Ovary (tissue), 9 donors: Measurements from ENCODE around the gene MOB3A. TPM values are rescaled to one million over a fixed set of nuclear protein-coding genes. Genes with fewer than 3 reads are reported as not detected.

Source experiments
- DNase-seq, 5 donors: peaks; one replicate each; pipeline ENCODE4 v3.0.0-alpha.2; 2019 to 2020
- H3K27ac ChIP-seq, 2 donors: fragments of 200-600 bp; one replicate each; pipeline versions ENCODE4 v1.5.1 to v1.8.0; 2019 to 2022
- H3K27me3 ChIP-seq: fragments of 200-600 bp; one replicate; pipeline ENCODE4 v1.8.0; 2022
- H3K36me3 ChIP-seq: fragments of 200-600 bp; sonication (generic); one replicate; pipeline ENCODE4 v1.5.1; 2019
- H3K4me1 ChIP-seq: one replicate; pipeline ENCODE4 v1.8.1; 2013; ENCODE audit warnings: mild to moderate bottlenecking, moderate library complexity; ENCODE audit not compliant: insufficient read depth
- H3K4me3 ChIP-seq: fragments of 200-600 bp; sonication (generic); one replicate; pipeline ENCODE4 v1.5.1; 2017
- H3K9me3 ChIP-seq, 2 donors: fragments of 200-600 bp in 1 of 2; sonication (generic) in 1 of 2; one replicate each; pipeline versions ENCODE4 v1.5.1 to v1.8.1; 2013 to 2019; ENCODE audit warnings: mild to moderate bottlenecking in 1 of 2, moderate library complexity in 1 of 2
- EP300 ChIP-seq: sonication (generic); formaldehyde crosslinking; IDR thresholded peaks from one replicate; pipeline ENCODE4 v1.6.1; 2017; ENCODE audit warnings: antibody characterized with exemption
- POLR2A ChIP-seq: fragments of 450-650 bp; IDR thresholded peaks from one replicate; pipeline ENCODE4 v1.6.1; 2017; ENCODE audit warnings: antibody characterized with exemption, mild to moderate bottlenecking, moderate library complexity
- WGBS, 3 donors: extraction: QIAGEN DNeasy Blood & Tissue Kit in 1 of 3; methylation state at CpG; one replicate each; pipeline versions ENCODE4 v1.1.5 to v1.1.7; 2013 to 2017; 5-methylcytosine and 5-hydroxymethylcytosine counted together
- intact Hi-C, 4 donors: fragments of 100-400 bp; cut with DNase I; formaldehyde crosslinking; loops; one replicate each; pipeline versions ENCODE4 v1.11.0 to v1.15.1; 2022 to 2023
- polyA plus RNA-seq, 2 donors: library from polyadenylated mRNA; stranded (reverse); fragments of 200-250 nt in 1 of 2; fragments of 350-450 nt in 1 of 2; fragmentation: Illumina TruSeq in 1 of 2; extraction: RNeasy Lipid Tissue Mini Kit (QIAGEN cat#74804) in 1 of 2; gene quantifications; one replicate each; pipeline ENCODE4 v1.2.3, GENCODE V29; 2013 to 2014
- total RNA-seq, 7 donors: library from RNA; depleted of rRNA in 2 of 7; stranded (reverse); fragments of >200 nt in 2 of 7; fragmentation: NEBNext Ultra II Directional in 3 of 7; extraction: Animal tissue kit (Norgen Biotek cat#: 25700) in 3 of 7; gene quantifications; one replicate each; pipeline versions ENCODE4 v1.1.0 to v1.2.4, GENCODE V29; 2016 to 2023
- TF ChIP-seq, protein P1 (sequence below), 3 donors: fragments of 450-650 bp in 2 of 3; fragments of 200-600 bp in 1 of 3; IDR thresholded peaks; one replicate each; pipeline versions ENCODE4 v1.5.1 to v1.8.0; 2016 to 2022; ENCODE audit warnings: antibody characterized with exemption in 3 of 3, mild to moderate bottlenecking in 1 of 3
- donor health status: DM: no; HTN: no; CAD: no; lungs with moderate emphysema.
- donor health status: DM: no; HTN: no; CAD: no.
- donor health status: Bipolar disorder and iron deficiency.
- donor health status: DM: yes; HTN: yes; CAD: no.
- donor health status: DM: no; HTN: no; CAD: no.
- donor health status: DM: yes; HTN: yes; CAD: no.

MOB3A gene
- total and polyA plus RNA-seq, 9 donors = 16.6 to 61.5 (median 44.1) TPM

DNA sequence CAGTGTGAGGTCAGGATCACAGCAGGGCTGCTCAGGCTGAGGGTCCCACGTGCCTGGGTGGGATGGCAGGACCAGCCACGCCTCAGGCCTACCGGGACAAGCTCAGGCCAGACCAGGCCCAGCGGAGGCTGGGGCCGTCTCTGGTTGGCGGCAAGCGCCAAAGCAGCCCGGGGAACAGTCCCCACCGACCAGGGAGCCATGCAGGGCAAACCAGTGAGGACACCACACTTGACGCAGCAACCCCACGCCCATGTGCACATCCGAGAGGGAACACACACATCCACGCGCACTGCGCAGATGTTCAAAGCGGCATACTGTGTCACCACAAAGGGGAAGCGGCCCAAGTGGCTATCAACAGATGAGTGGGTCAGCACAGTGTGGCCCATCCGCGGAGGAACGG lies 15.8 kb upstream of the MOB3A start:
- Histone ChIP-seq H3K9me3 (no peaks in the 10 kb centered on the region), H3K27me3 (no peaks in the 10 kb centered on the region), H3K36me3 (no peaks in the 10 kb centered on the region), H3K4me1 (no peaks in the 10 kb centered on the region), H3K27ac (no peak overlapping the region), H3K4me3 (no peak overlapping the region)
- DNase-seq = no peak
- intact Hi-C loops = no loop called here
- WGBS, 3 donors = 88 to 92% (median 90%) methylated on average over 18 to 20 of the region's 20 CpGs
- no peak for TF ChIP-seq EP300
- TF ChIP-seq, protein P1, sequence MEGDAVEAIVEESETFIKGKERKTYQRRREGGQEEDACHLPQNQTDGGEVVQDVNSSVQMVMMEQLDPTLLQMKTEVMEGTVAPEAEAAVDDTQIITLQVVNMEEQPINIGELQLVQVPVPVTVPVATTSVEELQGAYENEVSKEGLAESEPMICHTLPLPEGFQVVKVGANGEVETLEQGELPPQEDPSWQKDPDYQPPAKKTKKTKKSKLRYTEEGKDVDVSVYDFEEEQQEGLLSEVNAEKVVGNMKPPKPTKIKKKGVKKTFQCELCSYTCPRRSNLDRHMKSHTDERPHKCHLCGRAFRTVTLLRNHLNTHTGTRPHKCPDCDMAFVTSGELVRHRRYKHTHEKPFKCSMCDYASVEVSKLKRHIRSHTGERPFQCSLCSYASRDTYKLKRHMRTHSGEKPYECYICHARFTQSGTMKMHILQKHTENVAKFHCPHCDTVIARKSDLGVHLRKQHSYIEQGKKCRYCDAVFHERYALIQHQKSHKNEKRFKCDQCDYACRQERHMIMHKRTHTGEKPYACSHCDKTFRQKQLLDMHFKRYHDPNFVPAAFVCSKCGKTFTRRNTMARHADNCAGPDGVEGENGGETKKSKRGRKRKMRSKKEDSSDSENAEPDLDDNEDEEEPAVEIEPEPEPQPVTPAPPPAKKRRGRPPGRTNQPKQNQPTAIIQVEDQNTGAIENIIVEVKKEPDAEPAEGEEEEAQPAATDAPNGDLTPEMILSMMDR (IDR thresholded peaks at IDR 0.05) = no peak
- TF ChIP-seq POLR2A = no peak

DNA sequence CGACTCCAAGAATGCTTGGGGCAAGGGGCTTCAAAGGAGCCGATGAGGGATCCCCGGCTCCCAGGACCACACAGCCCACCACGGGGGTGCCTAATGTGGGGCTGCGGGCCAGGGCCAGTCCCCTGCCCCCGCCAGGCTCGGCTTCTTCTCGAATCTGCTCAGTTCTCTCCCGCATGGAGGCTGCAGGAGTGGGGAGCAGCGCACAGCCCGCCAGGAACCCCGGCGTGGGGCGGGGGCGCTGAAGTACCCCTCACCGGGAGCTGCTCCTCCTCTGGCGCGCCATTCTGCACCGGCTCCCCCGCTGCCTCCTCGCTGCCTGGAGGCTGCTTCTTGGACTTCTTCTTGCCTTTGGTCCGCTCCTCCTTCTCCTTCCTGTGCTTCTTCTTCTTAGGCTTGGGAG lies 15.3 kb upstream of the MOB3A start:
- Histone ChIP-seq H3K4me1 (no peaks in the 10 kb centered on the region), H3K4me3 (no peak overlapping the region), H3K27me3 (no peaks in the 10 kb centered on the region), H3K36me3 (no peaks in the 10 kb centered on the region), H3K9me3 (no peaks in the 10 kb centered on the region), H3K27ac (no peak overlapping the region)
- intact Hi-C loops = no loop called here
- DNase-seq = no peak
- 87 to 93% (median 90%) methylated on average over 19 to 22 of the region's 22 CpGs for WGBS, 3 donors
- TF ChIP-seq, protein P1 (IDR thresholded peaks at IDR 0.05) = no peak
- TF ChIP-seq POLR2A (no peak), EP300 (no peak)

DNA sequence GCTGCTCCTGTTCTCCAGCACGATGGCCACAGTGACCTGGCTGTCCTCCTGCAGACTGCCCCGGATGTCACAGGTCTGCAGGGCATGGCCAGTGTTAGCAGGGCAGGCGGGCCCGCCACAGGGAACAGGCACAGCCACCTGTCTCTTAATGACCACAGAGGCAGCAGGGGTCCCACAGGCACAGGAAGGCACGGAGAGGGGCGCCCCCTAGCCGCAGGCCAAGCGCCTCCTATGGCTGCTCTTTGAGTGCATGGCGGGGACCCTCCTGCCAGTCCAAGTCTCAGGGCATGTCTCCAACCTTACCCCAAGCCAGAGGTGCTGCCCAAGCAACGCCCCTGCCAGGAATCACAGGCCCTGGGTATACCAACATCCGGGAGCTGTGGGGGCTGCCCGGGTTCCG lies 14.7 kb upstream of the MOB3A start:
- Histone ChIP-seq H3K9me3 (no peaks in the 10 kb centered on the region), H3K4me1 (no peaks in the 10 kb centered on the region), H3K27ac (no peak overlapping the region), H3K27me3 (no peaks in the 10 kb centered on the region), H3K4me3 (no peak overlapping the region), H3K36me3 (no peaks in the 10 kb centered on the region)
- DNase-seq = no peak
- 86 to 88% (median 88%) methylated on average over 11 to 13 of the region's 13 CpGs for WGBS, 3 donors
- TF ChIP-seq POLR2A = no peak
- TF ChIP-seq, protein P1 (IDR thresholded peaks at IDR 0.05) = no peak
- TF ChIP-seq EP300 = no peak
- intact Hi-C loops = no loop called here

DNA sequence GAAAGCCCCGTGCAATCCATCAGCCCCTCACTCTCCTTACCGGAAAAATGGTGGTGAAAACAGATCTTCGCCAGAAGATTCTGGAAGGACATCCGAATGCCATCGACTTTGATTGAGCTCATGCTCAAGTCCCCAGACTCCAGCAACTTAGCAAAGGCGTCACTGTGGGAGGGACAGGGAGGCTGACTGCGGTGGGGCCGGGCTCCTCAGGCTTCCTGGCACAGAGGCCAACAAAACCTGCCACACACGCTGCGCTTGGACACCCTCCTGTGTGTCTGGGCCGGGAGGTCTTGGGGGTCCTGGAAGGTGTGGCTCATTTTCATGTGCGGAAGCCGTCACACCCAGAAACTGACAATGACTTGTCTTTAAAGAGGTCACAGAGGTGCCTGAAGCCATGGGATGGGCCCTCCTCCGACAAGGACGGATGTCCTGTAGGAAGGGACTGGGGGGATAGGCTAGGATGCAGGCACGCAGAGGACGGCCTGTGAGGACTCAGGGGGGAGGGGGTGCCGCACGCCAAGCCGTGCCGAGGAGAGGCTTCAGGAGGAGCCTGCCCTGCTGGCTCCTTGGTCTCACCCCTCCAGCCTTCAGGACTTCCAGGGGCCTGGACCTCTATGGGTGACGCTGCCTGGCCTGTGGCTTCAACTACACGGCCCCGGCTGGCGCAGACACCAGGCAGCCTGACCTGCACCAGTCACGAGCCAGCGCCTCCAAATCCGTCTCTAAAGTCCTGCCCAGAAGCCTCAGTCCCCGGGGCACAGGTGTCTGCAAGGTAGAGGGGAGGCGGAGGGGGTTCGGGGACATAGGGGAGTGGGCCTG lies 13.1 kb upstream of the MOB3A start:
- Histone ChIP-seq H3K27me3 (no peaks in the 10 kb centered on the region), H3K4me3 (no peak overlapping the region), H3K27ac (no peak overlapping the region), H3K4me1 (no peaks in the 10 kb centered on the region), H3K36me3 (no peaks in the 10 kb centered on the region), H3K9me3 (no peaks in the 10 kb centered on the region)
- intact Hi-C loops = no loop called here
- TF ChIP-seq EP300 = no peak
- TF ChIP-seq, protein P1 (IDR thresholded peaks at IDR 0.05) = no peak
- TF ChIP-seq POLR2A = no peak
- WGBS, 3 donors = 82 to 86% (median 84%) methylated on average over 30 to 31 of the region's 31 CpGs
- no peak for DNase-seq
